GM21423 (cell line): Measurements from ENCODE around the gene ELL3.
"Not testable (repeated sequence)": the region's sequence is repeated elsewhere in the genome, so short reads cannot be mapped to it uniquely, and the experiment has no call there.

ENCODE experiments used
- ATAC-seq: cut with Tn5 transposase; IDR thresholded peaks from one replicate; pipeline ENCODE4 v1.9.1; 2021; ENCODE audit warnings: mild to moderate bottlenecking, moderate library complexity; ENCODE audit not compliant: unreplicated experiment

The ELL3 gene

DNA sequence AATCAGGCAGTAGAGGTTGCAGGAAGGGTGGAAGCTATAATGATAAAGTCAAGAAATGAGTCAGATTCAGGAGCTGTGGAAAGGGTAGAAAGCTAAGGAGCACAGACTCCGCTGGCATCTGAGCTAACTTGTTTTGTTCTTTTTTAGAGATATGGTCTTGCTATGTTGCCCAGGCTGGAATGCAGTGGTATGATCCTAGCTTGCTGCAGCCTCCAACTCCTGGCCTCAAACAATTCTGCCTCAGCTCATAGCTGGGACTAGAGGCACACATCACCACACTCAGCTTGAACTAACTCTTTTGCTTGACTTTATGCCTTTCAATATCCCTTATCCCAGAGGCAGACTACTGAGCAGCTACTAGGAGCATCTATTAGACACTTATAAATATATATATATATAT is 50.5 kb downstream of the ELL3 start:
- not testable (repeated sequence) for ATAC-seq

DNA sequence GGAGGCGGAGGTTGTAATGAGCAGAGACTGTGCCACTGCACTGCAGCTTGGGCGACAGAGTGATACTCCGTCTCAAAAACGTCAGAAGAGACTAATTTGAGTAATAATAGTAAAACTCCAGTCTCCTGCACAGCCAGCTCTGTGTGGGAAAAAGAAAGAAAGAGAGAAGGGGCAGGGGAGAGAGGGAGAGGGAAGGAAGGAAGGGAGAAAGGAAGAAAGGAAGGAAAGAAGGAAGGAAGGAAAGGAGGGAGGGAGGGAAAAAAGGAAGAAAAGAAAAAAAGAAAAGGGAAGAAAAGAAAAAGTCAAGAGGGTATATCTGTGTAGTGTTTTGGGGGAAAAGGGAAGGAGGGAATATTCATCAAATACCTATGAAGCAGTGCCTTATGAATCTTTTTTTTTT is 53.6 kb downstream of the ELL3 start:
- no peak for ATAC-seq
